T-cell (primary cell): ENCODE results near the gene TMPRSS11A. TPM values are rescaled to one million over a fixed set of nuclear protein-coding genes. Genes with fewer than 3 reads are reported as not detected.

Experiments used
- ATAC-seq, 4 experiments: fragments of 200-7000 bp in 3 of 4; fragments of 150-1000 bp in 1 of 4; cut with Tn5 transposase; replicated peaks in 1 of 4; 1 replicate in 3 of 4; 2 replicates in 1 of 4; pipeline ENCODE4 v1.10.0; 2021; ENCODE audit warnings: moderate library complexity in 3 of 4, mild to moderate bottlenecking in 2 of 4, moderate number of reproducible peaks in 1 of 4
- CTCF ChIA-PET, 2 donors: fragments of 300-600 bp; sonication (Branson Sonifier 250); formaldehyde crosslinking; loops; one replicate each; lab custom pipeline; 2022; ENCODE audit warnings: antibody characterized with exemption in 2 of 2; lab: Charles Lee
- POLR2A ChIA-PET, 2 donors: fragments of 300-600 bp; sonication (Branson Sonifier 250); formaldehyde crosslinking; loops; one replicate each; lab custom pipeline; 2022; ENCODE audit warnings: antibody characterized with exemption in 2 of 2; lab: Charles Lee
- DNase-seq, 35 experiments: peaks; one replicate each; pipeline versions ENCODE4 v3.0.0 to v3.0.0-alpha.2; 2013 to 2023
- H3K27ac ChIP-seq: one replicate; pipeline ENCODE4 v1.5.1; 2013; ENCODE audit warnings: low read length
- H3K27me3 ChIP-seq, 2 experiments: replicated peaks in 1 of 2; 1 replicate in 1 of 2; 2 replicates in 1 of 2; pipeline versions ENCODE4 v1.6.1 to v1.7.0; 2013; ENCODE audit warnings: low read length in 1 of 2, mixed read lengths in 1 of 2; ENCODE audit not compliant: control insufficient read depth in 2 of 2, insufficient read depth in 2 of 2; ENCODE audit errors: extremely low read depth in 1 of 2
- H3K36me3 ChIP-seq, 2 donors: 1 replicate in 1 of 2; 2 replicates in 1 of 2; pipeline versions ENCODE4 v1.6.1 to v1.7.0; 2013; ENCODE audit warnings: low read length in 1 of 2; ENCODE audit not compliant: control insufficient read depth in 2 of 2, insufficient read depth in 1 of 2; ENCODE audit errors: extremely low read depth in 1 of 2
- H3K4me1 ChIP-seq, 2 experiments: 1 replicate in 1 of 2; 2 replicates in 1 of 2; pipeline versions ENCODE4 v1.6.1 to v1.7.0; 2013; ENCODE audit warnings: low read length in 2 of 2, mixed read lengths in 1 of 2; ENCODE audit not compliant: insufficient read depth in 2 of 2, control insufficient read depth in 1 of 2; ENCODE audit errors: extremely low read depth in 1 of 2
- H3K4me3 ChIP-seq, 2 donors: 1 replicate in 1 of 2; 2 replicates in 1 of 2; pipeline versions ENCODE4 v1.5.1 to v1.7.0; 2013; ENCODE audit warnings: mild to moderate bottlenecking in 2 of 2, low read length in 1 of 2, moderate library complexity in 1 of 2; ENCODE audit not compliant: control insufficient read depth in 1 of 2; ENCODE audit errors: extremely low read depth in 1 of 2
- H3K9me3 ChIP-seq: 2 replicates; pipeline ENCODE4 v1.7.0; 2013
- H3K27ac Mint-ChIP-seq, 2 donors: one replicate each; pipeline ENCODE4 v1.8.0; 2020 to 2021; ENCODE audit warnings: mild to moderate bottlenecking in 2 of 2, mixed read lengths in 2 of 2
- H3K27me3 Mint-ChIP-seq, 2 donors: one replicate each; pipeline ENCODE4 v1.8.0; 2021 to 2022; ENCODE audit warnings: mixed read lengths in 2 of 2
- H3K36me3 Mint-ChIP-seq: one replicate; pipeline ENCODE4 v1.8.0; 2021; ENCODE audit warnings: mixed read lengths
- H3K4me1 Mint-ChIP-seq, 3 donors: one replicate each; pipeline ENCODE4 v1.8.0; 2020 to 2022; ENCODE audit warnings: mixed read lengths in 3 of 3, mild to moderate bottlenecking in 1 of 3
- H3K4me3 Mint-ChIP-seq, 3 donors: one replicate each; pipeline ENCODE4 v1.8.0; 2020 to 2022; ENCODE audit warnings: mild to moderate bottlenecking in 3 of 3, mixed read lengths in 3 of 3, moderate library complexity in 3 of 3
- H3K9me3 Mint-ChIP-seq, 3 donors: one replicate each; pipeline ENCODE4 v1.8.0; 2020 to 2022; ENCODE audit warnings: mixed read lengths in 3 of 3
- WGBS: methylation state at CpG from one replicate; pipeline ENCODE4 v1.1.5; 2013; ENCODE audit warnings: missing lambda C conversion rate; ENCODE audit not compliant: insufficient coverage; 5-methylcytosine and 5-hydroxymethylcytosine counted together
- total RNA-seq, 35 experiments: library from RNA in 6 of 35; stranded (reverse) in 6 of 35; fragments of 120-200 nt in 1 of 35; gene quantifications; one replicate each; pipeline versions ENCODE4 v1.2.1 to v1.2.4 and lab custom pipeline; 2013 to 2026

TMPRSS11A gene, protein sequence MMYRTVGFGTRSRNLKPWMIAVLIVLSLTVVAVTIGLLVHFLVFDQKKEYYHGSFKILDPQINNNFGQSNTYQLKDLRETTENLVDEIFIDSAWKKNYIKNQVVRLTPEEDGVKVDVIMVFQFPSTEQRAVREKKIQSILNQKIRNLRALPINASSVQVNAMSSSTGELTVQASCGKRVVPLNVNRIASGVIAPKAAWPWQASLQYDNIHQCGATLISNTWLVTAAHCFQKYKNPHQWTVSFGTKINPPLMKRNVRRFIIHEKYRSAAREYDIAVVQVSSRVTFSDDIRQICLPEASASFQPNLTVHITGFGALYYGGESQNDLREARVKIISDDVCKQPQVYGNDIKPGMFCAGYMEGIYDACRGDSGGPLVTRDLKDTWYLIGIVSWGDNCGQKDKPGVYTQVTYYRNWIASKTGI
- total RNA-seq, result not detected
- total RNA-seq (2013), result not detected
- total RNA-seq (lab: John Stamatoyannopoulos, UW), result 0 to 0.07 (median 0) reads per million in 29 experiments

DNA sequence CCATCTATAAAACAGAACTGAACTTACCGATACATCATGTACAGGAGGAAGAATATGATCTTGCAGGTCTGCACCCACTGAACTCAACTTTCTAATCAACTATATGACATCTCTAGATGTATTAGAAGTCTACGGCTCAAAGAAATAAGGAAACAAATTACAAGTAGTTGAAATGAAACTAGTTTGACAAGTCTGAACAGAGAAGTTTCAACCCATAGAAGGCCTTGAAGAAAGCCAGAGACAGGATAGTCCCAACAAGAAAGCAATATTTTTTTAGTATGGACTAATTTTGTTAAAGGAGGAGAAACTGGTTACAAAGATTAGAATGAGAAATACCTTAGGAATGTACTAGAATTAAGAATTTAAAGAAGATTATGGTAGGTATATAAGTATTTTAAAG lies at the start of gene TMPRSS11A:
Gene TMPRSS11A, minus strand, starts transcription at position 138 of the 400 bp plus-strand sequence. Its CDS starts 100 bp downstream, at position 38.
- H3K4me1 Mint-ChIP-seq, result no peaks in the 10 kb centered on the region
- Histone ChIP-seq H3K9me3 (no peaks in the 10 kb centered on the region), H3K27ac (no peak within 1 kb of the TSS), H3K4me1 (no peaks in the 10 kb centered on the region), H3K36me3 (no peaks in the 10 kb centered on the region), H3K27me3 (no peaks in the 10 kb centered on the region), H3K4me3 (no peak within 1 kb of the TSS)
- H3K27me3 Mint-ChIP-seq, result peaks cover 0 to 4% of the 10 kb centered on the region in 2 donors
- ATAC-seq (no peak), DNase-seq (no peak)
- peaks cover 0 to 4% (median 0%) of the 10 kb centered on the region in 3 donors for H3K9me3 Mint-ChIP-seq
- no peak within 1 kb of the TSS for H3K27ac Mint-ChIP-seq
- no peaks in the 10 kb centered on the region for H3K36me3 Mint-ChIP-seq
- CTCF ChIA-PET, result no interaction called here
- no peak within 1 kb of the TSS for H3K4me3 Mint-ChIP-seq
- no CpG with 5 or more reads among the region's 2 CpGs for WGBS
- POLR2A ChIA-PET, result no interaction called here

DNA sequence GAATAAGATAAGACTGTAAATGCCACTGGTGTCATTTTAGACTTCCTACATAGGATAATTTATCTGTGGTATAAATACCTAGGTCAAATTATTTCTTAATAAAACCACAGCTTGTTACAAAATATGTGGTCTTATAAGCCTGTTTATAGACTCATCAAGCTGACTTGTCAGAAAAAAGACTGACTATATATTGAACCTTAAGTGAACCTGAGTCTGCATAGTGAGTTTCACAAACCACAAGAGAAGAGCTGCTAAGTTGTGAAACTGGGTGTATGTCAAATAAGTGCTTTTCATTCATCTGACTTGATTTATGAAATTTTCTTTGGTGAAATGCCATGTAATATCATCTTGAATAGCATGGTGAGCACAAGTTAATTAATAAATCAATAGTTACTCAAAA lies 48.4 kb upstream of the TMPRSS11A start:
- Mint-ChIP-seq H3K4me3 (no peak overlapping the region), H3K4me1 (no peaks in the 10 kb centered on the region), H3K27me3 (peaks cover 2 to 8% of the 10 kb centered on the region in 2 donors), H3K27ac (no peak overlapping the region), H3K36me3 (no peaks in the 10 kb centered on the region), H3K9me3 (peaks cover 0 to 5% (median 3%) of the 10 kb centered on the region in 3 donors)
- Histone ChIP-seq H3K4me3 (no peak overlapping the region), H3K36me3 (no peaks in the 10 kb centered on the region), H3K4me1 (no peaks in the 10 kb centered on the region), H3K9me3 (no peaks in the 10 kb centered on the region), H3K27ac (no peak overlapping the region), H3K27me3 (no peaks in the 10 kb centered on the region)
- ChIA-PET POLR2A (no interaction called here), CTCF (no interaction called here)
- ATAC-seq, result no peak
- DNase-seq, result no peak

DNA sequence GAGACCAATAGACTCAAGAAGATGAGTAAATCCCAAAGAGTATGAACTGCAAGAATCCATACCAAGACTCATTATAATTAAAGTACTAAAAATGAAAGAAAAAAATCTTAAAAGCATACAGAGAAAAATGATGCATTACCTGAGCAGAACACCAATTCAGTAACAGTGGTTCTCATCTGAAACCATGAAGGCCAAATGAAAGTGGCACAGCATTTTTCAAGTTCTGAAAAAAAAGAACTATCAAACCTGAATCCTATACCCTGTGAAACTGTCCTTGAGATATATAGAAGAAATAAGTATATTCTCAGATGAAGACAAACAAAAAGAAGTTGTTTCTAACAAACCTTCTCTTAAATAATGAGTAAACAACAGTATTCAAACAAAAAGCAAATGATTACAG lies 39.6 kb upstream of the TMPRSS11A start:
- Histone ChIP-seq H3K9me3 (no peaks in the 10 kb centered on the region), H3K36me3 (no peaks in the 10 kb centered on the region), H3K27ac (no peak overlapping the region), H3K27me3 (no peaks in the 10 kb centered on the region), H3K4me3 (no peak overlapping the region), H3K4me1 (no peaks in the 10 kb centered on the region)
- Mint-ChIP-seq H3K9me3 (peaks cover 0 to 15% (median 0%) of the 10 kb centered on the region in 3 donors), H3K4me1 (no peaks in the 10 kb centered on the region), H3K4me3 (no peak overlapping the region), H3K27me3 (peaks cover 0 to 4% of the 10 kb centered on the region in 2 donors), H3K27ac (no peak overlapping the region), H3K36me3 (no peaks in the 10 kb centered on the region)
- DNase-seq (no peak), ATAC-seq (no peak)
- POLR2A ChIA-PET, result no interaction called here
- CTCF ChIA-PET, result no interaction called here

DNA sequence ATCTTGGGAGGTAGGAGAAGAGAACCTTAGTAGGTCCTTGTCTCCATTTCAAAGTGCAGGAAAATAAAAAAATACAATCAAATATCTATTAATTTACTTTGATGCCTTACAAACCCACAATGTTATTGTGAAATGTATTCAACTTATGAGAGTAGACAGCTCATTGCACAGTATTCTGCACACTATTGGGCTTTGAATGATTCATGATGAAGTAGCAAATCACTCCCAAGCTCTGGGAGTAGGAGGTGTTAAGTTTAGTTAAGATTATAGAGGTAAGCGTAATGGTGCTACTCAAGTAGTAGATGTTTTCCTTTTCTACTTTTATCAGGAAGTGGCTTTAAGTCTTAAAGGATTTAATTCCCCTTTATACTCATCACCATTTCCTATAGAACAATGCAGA lies 32.8 kb upstream of the TMPRSS11A start:
- Histone ChIP-seq H3K4me1 (no peaks in the 10 kb centered on the region), H3K27ac (no peak overlapping the region), H3K36me3 (no peaks in the 10 kb centered on the region), H3K4me3 (no peak overlapping the region), H3K9me3 (no peaks in the 10 kb centered on the region), H3K27me3 (no peaks in the 10 kb centered on the region)
- H3K9me3 Mint-ChIP-seq, result no peaks in the 10 kb centered on the region
- no peak overlapping the region for H3K4me3 Mint-ChIP-seq
- DNase-seq (no peak), ATAC-seq (no peak)
- CTCF ChIA-PET, result interaction anchor here in 1 of 2 donors (0.6 kb wide), 1 partner anchor 61 kb away, joined by 5 read pairs; no protein-coding TSS in a partner anchor
- no peaks in the 10 kb centered on the region for H3K36me3 Mint-ChIP-seq
- WGBS, result no CpG with 5 or more reads among the region's 1 CpG
- no peak overlapping the region for H3K27ac Mint-ChIP-seq
- peaks cover 0 to 4% of the 10 kb centered on the region in 2 donors for H3K27me3 Mint-ChIP-seq
- POLR2A ChIA-PET, result no interaction called here
- H3K4me1 Mint-ChIP-seq, result peaks cover 0 to 5% (median under 1%) of the 10 kb centered on the region in 3 donors

DNA sequence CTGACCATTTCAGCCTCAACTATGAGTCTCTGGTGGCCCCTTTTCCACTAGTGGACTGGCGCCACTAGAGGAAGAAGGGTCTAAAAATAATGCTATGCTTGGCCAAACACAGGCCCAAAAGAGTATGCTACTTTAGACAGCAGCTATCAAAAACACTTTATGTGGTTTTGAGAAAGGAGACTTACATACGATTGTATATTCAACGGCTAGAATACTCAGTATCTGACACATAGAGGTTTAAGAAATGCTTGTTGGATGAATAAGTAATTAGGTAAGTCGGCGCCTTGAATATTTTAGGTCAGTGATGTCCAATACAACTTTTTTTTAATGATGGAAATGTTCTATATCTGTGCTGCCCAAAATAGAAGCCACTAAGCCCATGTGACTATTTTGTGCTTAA lies 25.7 kb upstream of the TMPRSS11A start:
- DNase-seq (no peak), ATAC-seq (no peak)
- Mint-ChIP-seq H3K9me3 (no peaks in the 10 kb centered on the region), H3K4me3 (no peak overlapping the region), H3K36me3 (no peaks in the 10 kb centered on the region), H3K27me3 (no peaks in the 10 kb centered on the region), H3K4me1 (peaks cover 0 to 9% (median 2%) of the 10 kb centered on the region in 3 donors), H3K27ac (no peak overlapping the region)
- Histone ChIP-seq H3K36me3 (no peaks in the 10 kb centered on the region), H3K27me3 (no peaks in the 10 kb centered on the region), H3K4me3 (no peak overlapping the region), H3K27ac (no peak overlapping the region), H3K9me3 (no peaks in the 10 kb centered on the region), H3K4me1 (no peaks in the 10 kb centered on the region)
- POLR2A ChIA-PET, result no interaction called here
- 88% methylated on average over 2 of the region's 5 CpGs for WGBS
- CTCF ChIA-PET, result interaction anchor here in 1 of 2 donors (0.9 kb wide), 1 partner anchor 12 kb away, joined by 3 read pairs; no protein-coding TSS in a partner anchor

DNA sequence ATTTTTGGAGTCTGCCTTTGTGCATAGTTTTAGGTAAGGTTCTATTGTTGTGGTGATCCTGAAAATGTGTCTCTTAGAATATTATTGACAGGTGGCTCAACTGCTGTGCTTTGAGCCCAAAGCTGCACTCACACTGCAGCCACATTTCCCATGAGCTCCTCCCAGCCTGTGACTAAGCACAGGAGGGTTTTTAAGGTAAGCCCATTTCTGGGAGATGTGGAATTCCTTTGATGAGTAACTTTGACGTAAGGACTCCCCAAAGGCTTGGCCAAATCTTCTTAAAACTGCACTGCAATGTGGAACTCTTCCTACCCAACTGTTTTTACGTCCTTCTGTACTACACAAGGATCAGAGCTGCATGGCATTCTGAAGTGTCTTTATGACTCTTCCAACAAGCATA lies 20.0 kb upstream of the TMPRSS11A start:
- ATAC-seq, result no peak
- Histone ChIP-seq H3K27me3 (peaks cover 0 to 3% of the 10 kb centered on the region in 2 experiments), H3K4me3 (no peak overlapping the region), H3K4me1 (no peaks in the 10 kb centered on the region), H3K9me3 (no peaks in the 10 kb centered on the region), H3K27ac (no peak overlapping the region), H3K36me3 (no peaks in the 10 kb centered on the region)
- H3K27me3 Mint-ChIP-seq, result no peaks in the 10 kb centered on the region
- no peaks in the 10 kb centered on the region for H3K4me1 Mint-ChIP-seq
- H3K9me3 Mint-ChIP-seq, result peaks cover 0 to 5% (median 4%) of the 10 kb centered on the region in 3 donors
- CTCF ChIA-PET, result no interaction called here
- no CpG with 5 or more reads among the region's 2 CpGs for WGBS
- H3K27ac Mint-ChIP-seq, result no peak overlapping the region
- no peak for DNase-seq
- H3K4me3 Mint-ChIP-seq, result no peak overlapping the region
- no peaks in the 10 kb centered on the region for H3K36me3 Mint-ChIP-seq
- POLR2A ChIA-PET, result no interaction called here
